DND-41 (cell line): ENCODE data around the gene ACO2.

Source experiments
- ATAC-seq: fragments of 200-7000 bp; cut with Tn5 transposase; 3 replicates; pipeline ENCODE4 v1.9.1; 2021; ENCODE audit warnings: low read depth; ENCODE audit not compliant: insufficient read depth
- DNase-seq: peaks from one replicate; pipeline ENCODE4 v3.0.0-alpha.2; 2020
- H2AFZ ChIP-seq: 2 replicates; pipeline ENCODE4 v1.6.0; 2012; ENCODE audit warnings: low read depth, low read length
- H3K27ac ChIP-seq: 2 replicates; pipeline ENCODE4 v1.5.1; 2012; ENCODE audit warnings: low read length, inconsistent platforms
- H3K27me3 ChIP-seq: fragments of 200-600 bp; sonication (generic); 2 replicates; pipeline ENCODE4 v1.6.0; 2012; ENCODE audit warnings: low read length, mild to moderate bottlenecking, inconsistent platforms; ENCODE audit not compliant: insufficient read depth, poor library complexity
- H3K36me3 ChIP-seq: 2 replicates; pipeline ENCODE4 v1.5.1; 2012; ENCODE audit warnings: low read length, inconsistent platforms; ENCODE audit not compliant: insufficient read depth
- H3K4me1 ChIP-seq: 2 replicates; pipeline ENCODE4 v1.5.1; 2012; ENCODE audit warnings: mild to moderate bottlenecking, low read length; ENCODE audit not compliant: insufficient read depth
- H3K4me2 ChIP-seq: 2 replicates; pipeline ENCODE4 v1.6.0; 2012; ENCODE audit warnings: mild to moderate bottlenecking, moderate library complexity, low read length, inconsistent platforms; ENCODE audit not compliant: insufficient read depth
- H3K4me3 ChIP-seq, 2 experiments: fragments of 200-600 bp in 1 of 2; shearing (Covaris generic) in 1 of 2; 2 replicates each; pipeline ENCODE4 v1.5.1; 2012 to 2016; ENCODE audit warnings: inconsistent platforms in 2 of 2, low read length in 2 of 2, mild to moderate bottlenecking in 2 of 2, low read depth in 1 of 2, moderate library complexity in 1 of 2
- H3K79me2 ChIP-seq: 2 replicates; pipeline ENCODE4 v1.6.0; 2012; ENCODE audit warnings: low read length, inconsistent platforms; ENCODE audit not compliant: insufficient read depth
- H3K9ac ChIP-seq: 2 replicates; pipeline ENCODE4 v1.6.0; 2012; ENCODE audit warnings: low read depth, mild to moderate bottlenecking, inconsistent platforms, low read length, moderate library complexity
- H3K9me3 ChIP-seq: 2 replicates; pipeline ENCODE4 v1.5.1; 2012; ENCODE audit warnings: low read length, moderate library complexity, mild to moderate bottlenecking, inconsistent platforms; ENCODE audit not compliant: insufficient read depth, severe bottlenecking
- H4K20me1 ChIP-seq: 2 replicates; pipeline ENCODE4 v1.6.0; 2012; ENCODE audit warnings: low read length; ENCODE audit not compliant: insufficient read depth
- EZH2 ChIP-seq: IDR thresholded peaks from 3 replicates; pipeline ENCODE4 v1.6.1; 2012; ENCODE audit warnings: borderline replicate concordance, low read depth, mild to moderate bottlenecking, moderate library complexity, low read length, inconsistent platforms; ENCODE audit not compliant: severe bottlenecking
- TF ChIP-seq, protein P1 (sequence below): IDR thresholded peaks from 2 replicates; pipeline ENCODE4 v1.5.1; 2012; ENCODE audit warnings: borderline replicate concordance, low read length, moderate library complexity, mild to moderate bottlenecking; ENCODE audit not compliant: poor library complexity, severe bottlenecking; ENCODE audit errors: extremely low read depth

Gene ACO2

DNA sequence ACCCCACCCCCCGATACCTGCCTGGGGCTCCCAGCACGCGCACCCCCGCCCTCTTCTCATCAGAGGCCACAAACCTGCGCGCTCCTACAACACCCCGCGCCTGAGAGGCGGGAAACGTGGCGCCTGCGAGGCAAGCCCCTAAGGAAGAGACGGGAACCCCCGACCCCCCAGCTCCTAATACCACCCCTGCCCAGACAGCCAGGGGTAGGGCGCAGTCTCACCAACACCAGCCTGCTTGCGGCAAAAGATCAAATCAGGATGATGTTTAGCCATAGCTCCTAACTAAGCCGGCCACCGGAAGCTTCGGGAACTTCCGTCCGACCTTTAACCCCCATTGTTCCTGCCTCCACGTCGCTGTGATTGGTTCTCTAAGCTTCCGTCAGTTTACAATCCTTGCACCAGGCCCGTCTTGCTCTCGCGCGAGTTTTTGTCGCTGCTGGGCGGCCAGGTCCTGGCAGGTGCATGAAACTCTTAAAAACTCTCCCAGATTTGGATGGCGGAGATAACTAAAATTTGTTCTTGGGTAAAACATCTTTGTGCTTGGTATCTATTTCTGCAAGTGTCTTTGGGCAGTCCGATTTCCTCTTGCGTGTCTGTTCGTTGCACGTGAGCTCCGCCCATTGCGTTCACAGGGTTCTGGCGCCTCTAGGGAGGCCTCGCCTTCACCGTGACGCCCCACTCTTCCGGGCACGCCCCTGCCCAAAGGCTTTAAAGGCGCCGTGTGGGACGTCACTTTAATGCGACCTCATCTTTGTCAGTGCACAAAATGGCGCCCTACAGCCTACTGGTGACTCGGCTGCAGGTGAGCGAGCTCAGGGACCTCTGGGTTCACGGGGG, at the start of gene ACO2, which contains the start of gene PHF5A:
TSS of gene ACO2 (plus strand) at position 737 of the 837 bp plus-strand sequence. CDS start at position 767, 30 bp downstream.
TSS of gene PHF5A (minus strand) at position 312 of the 837 bp plus-strand sequence. CDS start at position 273, 39 bp downstream.
- H3K4me3 ChIP-seq = peak within 1 kb of the TSS; percentile 41 to 82
- no peak for TF ChIP-seq EZH2
- TF ChIP-seq, protein P1, sequence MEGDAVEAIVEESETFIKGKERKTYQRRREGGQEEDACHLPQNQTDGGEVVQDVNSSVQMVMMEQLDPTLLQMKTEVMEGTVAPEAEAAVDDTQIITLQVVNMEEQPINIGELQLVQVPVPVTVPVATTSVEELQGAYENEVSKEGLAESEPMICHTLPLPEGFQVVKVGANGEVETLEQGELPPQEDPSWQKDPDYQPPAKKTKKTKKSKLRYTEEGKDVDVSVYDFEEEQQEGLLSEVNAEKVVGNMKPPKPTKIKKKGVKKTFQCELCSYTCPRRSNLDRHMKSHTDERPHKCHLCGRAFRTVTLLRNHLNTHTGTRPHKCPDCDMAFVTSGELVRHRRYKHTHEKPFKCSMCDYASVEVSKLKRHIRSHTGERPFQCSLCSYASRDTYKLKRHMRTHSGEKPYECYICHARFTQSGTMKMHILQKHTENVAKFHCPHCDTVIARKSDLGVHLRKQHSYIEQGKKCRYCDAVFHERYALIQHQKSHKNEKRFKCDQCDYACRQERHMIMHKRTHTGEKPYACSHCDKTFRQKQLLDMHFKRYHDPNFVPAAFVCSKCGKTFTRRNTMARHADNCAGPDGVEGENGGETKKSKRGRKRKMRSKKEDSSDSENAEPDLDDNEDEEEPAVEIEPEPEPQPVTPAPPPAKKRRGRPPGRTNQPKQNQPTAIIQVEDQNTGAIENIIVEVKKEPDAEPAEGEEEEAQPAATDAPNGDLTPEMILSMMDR = no peak
- H3K27me3 ChIP-seq = no peaks in the 10 kb centered on the region
- ATAC-seq = peak; percentile 92
- H3K4me2 ChIP-seq = peak within 1 kb of the TSS; percentile 96
- H3K9me3 ChIP-seq = no peaks in the 10 kb centered on the region
- H3K9ac ChIP-seq = peak within 1 kb of the TSS; percentile 78
- peak within 1 kb of the TSS; percentile 97 for H3K27ac ChIP-seq
- peaks cover 62% of the 10 kb centered on the region for H3K4me1 ChIP-seq
- peaks cover 16% of the 10 kb centered on the region for H4K20me1 ChIP-seq
- H3K36me3 ChIP-seq = peaks cover 62% of the 10 kb centered on the region
- peaks cover 93% of the 10 kb centered on the region for H3K79me2 ChIP-seq
- H2AFZ ChIP-seq = peak within 1 kb of the TSS; percentile 85
- peak; percentile 97 for DNase-seq

DNA sequence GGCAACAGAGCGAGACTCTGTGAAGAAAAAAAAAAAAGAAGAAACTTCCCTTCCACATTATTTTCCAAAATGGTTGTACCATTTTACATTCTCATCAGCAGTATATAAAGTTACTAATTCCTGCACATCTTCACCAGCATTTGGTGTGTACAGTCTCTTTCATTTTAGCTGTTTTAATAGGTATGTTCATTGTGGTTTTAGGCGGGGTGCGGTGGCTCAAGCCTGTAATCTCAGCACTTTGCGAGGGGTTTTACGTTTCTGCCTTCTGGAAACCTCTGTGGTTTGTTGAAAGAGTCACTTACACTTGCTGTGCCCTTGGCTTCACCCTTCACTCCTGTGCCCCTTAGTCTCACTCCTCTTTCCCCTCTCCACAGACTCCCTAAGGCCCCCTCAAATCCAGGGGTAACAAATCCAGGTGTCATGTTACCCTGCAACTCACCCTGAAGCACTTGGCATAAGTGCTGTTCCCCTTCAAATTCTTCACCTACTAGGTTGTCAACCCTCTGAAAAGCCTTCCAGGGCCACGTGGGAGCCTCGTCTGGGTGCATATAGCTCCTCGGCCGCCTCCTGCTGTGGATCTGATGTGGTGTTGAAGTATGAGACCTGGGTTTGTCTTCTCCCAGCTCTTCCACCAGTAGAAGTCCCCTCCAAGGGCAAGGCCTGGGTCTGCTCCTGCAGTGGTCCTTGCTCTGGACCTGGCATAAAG, 43.1 kb upstream of the ACO2 start:
- Histone ChIP-seq H3K36me3 (peaks cover 16% of the 10 kb centered on the region; the same call in 1 of the 2 replicates), H4K20me1 (no peaks in the 10 kb centered on the region), H3K27ac (no peak overlapping the region), H3K9me3 (no peaks in the 10 kb centered on the region), H3K4me1 (no peaks in the 10 kb centered on the region), H2AFZ (no peak overlapping the region), H3K79me2 (no peaks in the 10 kb centered on the region), H3K4me3 (no peak overlapping the region), H3K4me2 (no peak overlapping the region), H3K9ac (no peak overlapping the region), H3K27me3 (no peaks in the 10 kb centered on the region)
- no peak for TF ChIP-seq EZH2
- TF ChIP-seq, protein P1 = no peak
- ATAC-seq = no peak
- no peak for DNase-seq

DNA sequence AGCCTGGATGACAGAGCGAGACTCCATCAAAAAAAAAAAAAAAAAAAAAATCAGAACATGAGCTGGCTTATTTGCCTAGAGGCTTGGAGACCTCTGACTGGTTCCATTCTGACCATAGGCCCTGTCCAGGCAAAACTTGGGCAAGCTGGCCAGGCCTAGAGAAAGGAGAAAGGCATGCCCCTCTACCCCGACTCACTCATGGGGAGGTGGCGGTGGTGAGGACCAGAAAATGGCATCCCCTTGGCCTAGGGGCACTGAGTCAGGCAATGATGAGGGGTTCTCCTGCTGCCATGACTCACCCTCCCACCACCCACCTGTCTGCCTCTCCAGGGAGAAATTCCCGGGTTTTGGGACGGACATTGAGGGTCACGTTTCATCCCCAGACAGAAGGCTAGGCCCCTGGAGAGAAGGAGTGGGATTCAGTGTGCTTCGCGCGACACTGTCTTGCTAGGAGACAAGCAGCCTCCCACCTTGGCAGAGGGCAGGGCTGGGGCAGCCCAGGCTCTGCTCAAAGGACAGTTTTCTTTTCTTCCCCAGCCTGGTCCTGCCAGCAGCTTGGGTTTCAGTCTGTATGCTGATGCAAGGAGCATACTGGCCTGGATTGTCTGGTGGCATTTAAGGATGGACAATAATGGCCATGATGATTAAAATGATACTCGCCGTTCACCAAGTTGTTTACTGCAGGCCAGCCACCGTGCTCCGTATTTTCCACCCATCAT, 39.5 kb upstream of the ACO2 start:
- Histone ChIP-seq H3K9me3 (no peaks in the 10 kb centered on the region), H3K27me3 (no peaks in the 10 kb centered on the region), H4K20me1 (peaks cover 5% of the 10 kb centered on the region; the same call in 1 of the 2 replicates), H3K4me3 (no peak overlapping the region), H2AFZ (no peak overlapping the region), H3K4me1 (no peaks in the 10 kb centered on the region), H3K9ac (no peak overlapping the region), H3K79me2 (peaks cover 6% of the 10 kb centered on the region; the same call in 1 of the 2 replicates), H3K36me3 (peaks cover 29% of the 10 kb centered on the region), H3K27ac (no peak overlapping the region), H3K4me2 (no peak overlapping the region)
- ATAC-seq = no peak
- TF ChIP-seq EZH2 = no peak
- TF ChIP-seq, protein P1 = no peak
- no peak for DNase-seq
